NCI-H1694 treated with DMSO at 0.1 percent for 48 hours (cell line): ENCODE data around the gene NR3C2.

ENCODE experiments used
- DNase-seq: peaks from one replicate; lab custom pipeline; 2025; lab: John Stamatoyannopoulos, UW

Gene NR3C2

DNA sequence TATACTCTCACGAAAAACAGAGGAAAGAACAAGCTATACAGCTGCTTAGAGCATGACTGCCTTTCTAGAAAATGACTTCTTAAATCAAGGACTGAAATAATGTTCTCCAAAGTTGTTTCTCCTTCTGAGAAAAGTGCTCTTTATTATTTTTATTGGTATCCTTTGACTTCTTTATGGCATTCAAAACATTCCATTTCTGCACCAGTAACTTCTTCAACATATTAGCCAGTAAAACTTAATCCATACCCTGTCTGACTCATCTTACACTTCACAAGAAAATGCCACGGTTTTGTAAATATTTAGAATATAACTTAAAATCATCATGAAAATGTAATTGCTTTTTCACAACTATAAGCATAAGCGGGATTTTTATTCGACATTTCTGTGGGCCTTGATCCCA, 180.4 kb downstream of the NR3C2 start:
- DNase-seq: no peak

DNA sequence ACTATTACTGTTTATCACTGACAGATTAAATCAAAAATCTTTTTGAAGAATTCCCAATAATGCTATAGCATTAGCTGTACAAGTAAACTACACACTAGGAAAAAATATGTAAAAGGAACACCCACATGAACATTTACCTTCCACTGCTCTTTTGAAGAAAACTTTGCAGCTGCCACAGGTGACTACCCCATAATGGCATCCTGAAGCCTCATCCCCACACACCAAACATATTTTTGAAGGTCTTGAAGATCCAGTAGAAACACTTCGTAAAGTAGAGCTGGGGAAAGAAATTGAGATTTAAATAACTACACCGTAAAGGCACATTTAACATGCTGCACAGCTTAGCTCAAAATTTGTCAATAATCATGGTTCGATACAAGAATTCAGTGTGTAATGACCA, 182.4 kb downstream of the NR3C2 start:
- DNase-seq: no peak

DNA sequence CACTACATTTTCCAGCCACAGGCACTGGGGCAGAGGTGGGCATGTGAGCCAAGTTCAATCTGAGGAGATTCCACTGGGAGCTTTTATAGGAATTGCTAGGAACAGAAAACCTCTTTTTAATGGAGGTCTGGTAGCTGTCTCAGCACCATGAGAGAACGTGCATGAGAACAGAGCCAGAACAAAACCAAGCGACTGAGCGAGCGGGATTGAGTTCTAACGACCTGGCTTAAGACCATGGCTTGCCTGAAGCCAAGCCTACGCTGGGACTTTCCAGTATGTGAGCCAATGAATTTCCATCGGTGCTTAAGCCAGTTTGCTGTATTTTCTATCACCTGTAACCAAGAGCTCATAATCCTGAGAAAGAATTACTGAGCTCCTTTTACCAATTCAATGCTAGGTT, 183.7 kb downstream of the NR3C2 start:
- no peak for DNase-seq

DNA sequence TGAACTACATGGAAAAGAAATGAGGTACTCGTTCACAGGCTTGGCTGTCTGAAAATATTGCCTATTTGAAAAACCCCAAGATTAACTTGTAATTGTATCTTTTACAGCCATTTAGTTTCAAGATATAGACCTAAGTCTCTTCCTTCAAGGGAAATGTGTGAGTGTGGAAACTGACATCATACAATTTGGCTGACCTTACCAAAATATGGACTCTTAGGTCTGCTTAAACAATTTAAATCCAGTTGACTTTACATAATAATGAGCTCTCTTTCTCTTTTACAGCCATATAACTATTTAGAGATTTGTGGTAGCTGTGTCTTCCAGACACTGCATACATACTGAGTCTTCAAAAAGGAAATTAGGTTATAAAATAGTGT, 186.9 kb downstream of the NR3C2 start:
- DNase-seq: no peak

DNA sequence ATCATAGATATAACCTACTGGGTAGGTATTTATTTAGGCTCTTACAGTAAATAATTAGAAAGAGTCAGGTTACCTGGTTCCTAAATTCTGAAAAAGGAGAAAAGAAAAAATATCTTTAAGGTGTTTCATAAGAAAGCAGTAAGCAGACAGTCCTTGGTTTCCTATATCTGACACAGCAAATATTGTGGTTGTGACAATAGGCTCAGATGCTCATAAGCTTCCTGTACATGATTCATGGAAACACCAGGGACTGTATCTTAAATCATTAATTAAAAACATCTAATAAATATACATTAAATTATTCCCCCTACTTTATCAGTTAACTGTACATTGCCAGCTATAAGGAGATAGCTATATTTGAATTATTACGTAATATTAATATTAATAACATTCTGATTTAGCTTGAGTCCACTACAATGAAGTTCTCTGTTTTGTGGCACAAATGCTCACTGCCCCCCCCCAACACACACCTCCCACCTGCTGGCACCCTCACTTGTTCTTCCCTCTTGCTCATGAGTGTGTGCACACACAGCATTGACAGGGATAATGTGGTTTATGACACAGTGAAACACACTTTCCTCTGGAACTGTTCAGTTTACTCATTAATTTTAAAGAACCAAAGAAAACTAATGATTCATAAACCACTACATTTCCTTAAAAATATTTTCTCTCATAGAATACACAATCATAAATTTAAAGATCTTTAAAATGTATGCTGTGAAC, 187.4 kb downstream of the NR3C2 start:
- DNase-seq: no peak

DNA sequence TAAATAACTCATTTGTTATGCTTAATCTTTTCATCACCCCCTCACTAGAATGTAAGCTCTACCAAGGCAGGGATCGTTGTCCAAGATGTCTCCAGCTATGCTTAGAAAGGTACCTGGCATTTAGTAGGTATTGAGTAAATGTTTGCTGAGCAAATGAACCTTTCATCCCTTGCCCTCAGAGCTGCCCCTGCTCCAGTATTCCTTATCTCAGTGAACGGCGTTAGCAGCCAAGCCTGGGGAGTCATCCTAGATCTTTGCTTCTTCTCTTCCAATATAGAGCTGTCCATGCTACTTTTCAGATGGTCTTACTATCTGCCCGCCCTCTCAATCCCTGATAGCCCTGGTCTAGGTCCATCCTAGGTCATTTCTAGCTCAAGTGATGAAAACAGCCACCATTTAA, 188.4 kb downstream of the NR3C2 start:
- no peak for DNase-seq

DNA sequence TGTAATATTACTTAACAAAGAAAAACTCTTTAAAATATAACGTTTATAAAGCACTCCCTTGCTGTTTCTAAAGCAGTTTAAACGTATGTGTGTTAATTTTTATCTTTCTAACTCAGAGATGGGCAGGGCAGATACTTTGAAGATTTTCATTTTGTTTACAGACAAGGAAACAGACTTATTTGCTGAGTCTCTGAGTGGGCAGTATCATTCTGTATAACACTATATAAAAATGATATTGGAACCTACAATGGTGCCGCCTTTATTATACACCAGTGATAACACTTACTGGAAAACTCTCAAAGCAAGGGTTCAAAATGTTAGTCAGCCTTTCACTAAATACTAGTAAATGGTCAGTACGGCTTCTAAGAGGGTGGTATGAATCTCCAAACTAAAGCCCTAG, 193.4 kb downstream of the NR3C2 start:
- no peak for DNase-seq

DNA sequence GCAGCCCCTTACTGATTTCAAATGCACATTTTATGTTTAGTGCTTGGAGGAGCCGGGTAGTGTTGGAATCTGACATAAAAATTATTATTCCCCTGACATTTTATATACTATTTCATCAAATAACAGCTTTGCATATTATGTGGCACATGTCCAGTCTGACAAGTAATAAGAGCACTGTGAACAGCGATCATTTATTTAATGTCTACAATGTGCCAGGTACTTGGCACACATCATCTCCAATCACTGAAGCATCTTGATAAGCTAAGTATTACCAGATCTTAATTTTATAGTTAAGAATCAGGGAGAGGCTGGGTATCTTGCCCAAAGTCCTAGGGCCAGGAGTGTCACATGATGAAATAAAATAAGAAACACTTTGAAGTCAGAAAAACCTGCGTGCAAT, 197.2 kb downstream of the NR3C2 start:
- no peak for DNase-seq

DNA sequence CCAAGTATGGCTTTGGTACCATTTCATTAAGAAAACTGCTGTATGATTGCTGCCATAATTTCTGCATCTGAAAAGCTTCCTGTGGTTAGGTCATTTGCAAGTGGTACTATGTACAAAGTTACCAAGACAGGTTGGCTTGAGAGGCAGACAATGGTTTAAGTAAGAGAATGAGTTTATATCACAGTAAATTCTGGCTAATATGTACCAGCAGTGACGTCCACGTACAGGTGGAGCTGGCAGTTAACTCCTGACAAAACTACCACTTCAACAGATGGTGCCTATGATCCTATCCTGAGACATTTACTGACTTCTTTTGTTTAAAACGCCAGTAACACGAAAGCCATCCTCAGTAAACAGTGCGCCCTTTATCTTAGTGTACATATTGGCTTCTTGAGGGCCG, 198.4 kb downstream of the NR3C2 start:
- no peak for DNase-seq

DNA sequence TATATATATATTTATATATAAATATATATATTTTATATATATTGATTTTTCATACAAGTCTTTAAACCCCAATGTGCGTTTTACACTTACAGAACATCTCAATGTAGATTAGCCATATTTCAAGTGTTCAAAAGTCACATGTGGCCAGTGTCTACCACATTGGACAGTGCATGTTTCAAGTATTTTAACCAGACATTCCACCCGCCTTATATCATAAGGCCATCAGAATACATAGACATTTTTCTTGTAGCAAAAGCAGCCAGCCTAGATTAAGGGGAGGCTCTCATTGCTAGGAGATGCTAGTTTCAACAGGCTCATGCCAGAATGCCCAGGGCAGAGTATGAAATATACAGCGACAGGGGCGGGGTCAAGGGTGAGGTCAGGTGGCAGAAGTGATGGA, 202.0 kb downstream of the NR3C2 start:
- DNase-seq: no peak

DNA sequence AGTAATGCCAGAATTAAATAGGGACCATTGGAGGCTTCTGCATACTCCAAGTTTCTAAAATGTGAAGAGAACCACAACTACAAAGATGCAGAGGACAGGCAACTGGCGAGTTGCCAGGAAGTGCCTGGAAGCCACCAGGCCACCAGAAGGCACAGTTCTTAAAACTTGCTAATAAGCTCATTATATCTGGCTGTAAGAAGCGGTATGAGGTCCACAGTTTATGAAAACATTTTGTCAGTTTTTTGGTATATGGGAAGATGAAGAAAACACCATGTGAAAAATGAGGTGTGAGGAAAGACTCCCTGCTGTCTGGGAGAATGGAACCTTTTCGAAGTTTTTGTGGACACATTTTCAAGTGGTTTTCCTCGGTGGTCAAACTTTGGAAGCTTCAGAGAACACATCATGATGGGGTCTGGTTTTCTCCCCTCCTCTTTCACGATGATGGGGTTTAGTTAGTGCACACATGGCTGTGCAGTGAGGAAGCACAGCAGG, 202.7 kb downstream of the NR3C2 start:
- no peak for DNase-seq

DNA sequence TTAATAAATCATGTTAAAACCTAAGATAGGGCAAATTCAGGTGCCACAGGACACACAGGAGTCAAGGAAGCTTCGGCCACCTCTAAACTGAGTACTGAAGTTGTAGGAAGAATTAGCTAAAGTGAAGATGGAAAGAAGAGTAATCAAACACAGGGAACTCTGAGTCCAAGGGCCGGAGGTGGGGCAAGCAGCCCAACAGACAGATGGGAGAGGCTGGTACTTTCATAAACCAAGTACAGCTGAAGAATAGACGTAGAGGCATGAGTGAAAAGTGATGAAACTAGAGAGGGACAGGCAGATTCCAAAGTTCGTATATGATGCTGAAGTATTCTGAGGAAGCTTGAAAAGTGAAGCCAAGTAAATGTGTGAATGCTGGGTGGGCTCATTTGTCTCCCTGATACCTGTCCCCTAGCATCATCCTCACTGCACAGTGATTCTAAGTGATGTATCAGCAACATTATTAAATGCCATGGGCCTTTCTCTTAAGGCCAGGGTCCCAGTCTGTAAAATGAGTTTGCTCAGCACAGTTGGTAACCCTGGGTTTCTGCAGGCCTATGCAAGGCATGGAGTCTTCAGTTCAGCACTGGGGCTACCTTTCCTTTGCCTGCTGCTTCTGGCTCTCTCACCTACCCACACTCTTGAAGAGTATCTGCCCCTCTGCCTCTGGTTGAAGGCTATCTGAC, 203.3 kb downstream of the NR3C2 start:
- DNase-seq: no peak

DNA sequence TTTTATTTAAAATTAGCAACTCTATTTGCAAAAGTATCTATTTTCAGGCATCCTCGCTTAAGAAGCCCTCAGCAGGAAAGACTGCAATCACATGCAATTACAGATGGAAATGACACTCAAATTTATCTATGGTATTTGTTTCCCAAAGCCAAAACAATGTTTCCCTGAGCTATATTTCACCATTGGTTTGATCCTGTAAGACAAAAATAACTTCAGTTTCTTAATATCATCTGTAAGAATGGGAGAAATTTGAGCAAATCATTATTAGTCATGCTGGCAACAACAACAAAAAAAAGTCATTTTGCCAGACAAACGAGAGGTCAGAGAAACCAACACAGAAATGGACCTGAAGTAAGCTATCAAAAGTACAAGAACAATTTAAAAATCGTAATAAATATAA, 204.1 kb downstream of the NR3C2 start:
- DNase-seq: no peak

DNA sequence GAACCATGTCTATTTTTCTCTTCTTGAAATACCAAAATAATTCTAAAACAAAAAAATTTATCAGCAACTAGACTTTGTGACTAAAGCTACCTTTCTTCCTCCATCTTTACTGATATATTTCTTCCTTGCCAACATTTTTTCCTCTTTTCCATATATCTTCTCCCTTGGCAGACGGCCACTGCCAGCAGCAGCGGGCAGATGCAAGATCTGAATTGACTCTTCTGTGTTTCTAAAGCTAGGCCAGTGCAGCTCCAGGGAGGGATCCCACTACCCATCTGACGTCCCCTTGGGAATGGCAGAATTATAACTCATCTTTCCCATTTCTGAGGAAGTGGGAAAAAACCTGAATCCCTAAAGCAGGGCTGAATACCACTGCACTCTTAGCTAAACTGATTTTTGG, 206.4 kb downstream of the NR3C2 start:
- no peak for DNase-seq

DNA sequence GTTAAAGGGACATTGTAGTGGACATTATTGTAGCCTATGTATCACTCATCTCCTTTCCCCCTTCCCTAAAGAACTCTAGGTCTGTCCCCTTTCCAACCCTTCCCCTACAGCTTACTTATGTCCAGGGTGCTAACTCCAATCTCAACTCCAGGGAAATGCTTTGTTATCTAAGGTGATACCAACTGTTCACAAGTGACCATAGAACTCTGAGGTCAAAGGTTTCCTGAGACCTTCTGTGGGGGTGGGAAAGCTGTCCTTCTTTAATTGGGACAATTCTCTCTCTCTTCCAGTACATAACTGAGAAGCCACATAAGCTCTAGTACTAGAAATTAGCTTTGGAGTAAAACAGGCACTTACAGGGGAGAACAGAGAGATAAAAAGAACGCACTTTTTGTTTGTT, 212.4 kb downstream of the NR3C2 start:
- DNase-seq: no peak

DNA sequence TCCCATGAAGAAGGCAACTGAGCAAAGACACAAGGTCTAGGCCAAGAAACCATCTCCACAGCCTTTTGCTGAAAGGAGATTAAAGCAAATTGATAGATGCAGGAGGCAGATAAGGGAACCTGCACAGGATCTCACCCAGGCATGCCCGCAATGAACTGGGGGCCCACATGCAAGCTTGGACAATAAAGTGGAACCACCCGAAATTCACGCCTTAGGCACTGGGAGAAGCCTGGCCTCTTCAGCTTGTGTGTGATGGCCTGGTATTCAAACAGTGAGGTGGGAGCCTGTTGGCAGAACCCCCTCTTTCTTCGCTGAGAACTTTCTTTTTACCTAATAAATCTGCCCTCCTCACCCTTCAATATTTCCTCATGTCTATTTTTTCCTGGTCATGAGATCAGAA, 213.2 kb downstream of the NR3C2 start:
- no peak for DNase-seq

DNA sequence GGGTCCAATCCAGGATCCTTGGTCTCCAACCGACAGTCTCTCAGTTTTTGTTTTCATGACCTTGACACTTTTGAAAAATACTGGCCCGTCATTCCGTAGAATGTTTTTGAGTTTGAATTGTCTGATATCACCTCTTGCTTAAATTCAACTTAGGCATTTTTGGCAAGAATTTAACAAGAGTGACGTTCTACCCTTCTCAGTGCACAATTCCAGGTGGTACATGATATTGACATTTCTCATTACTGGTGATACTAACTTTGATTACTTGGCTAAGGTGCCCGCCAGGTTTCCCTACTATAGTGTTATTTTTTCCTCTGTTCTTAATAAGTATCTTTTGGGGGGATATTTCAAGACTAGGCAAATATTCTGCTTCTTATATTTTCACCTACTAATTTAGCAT, 215.1 kb downstream of the NR3C2 start:
- no peak for DNase-seq

DNA sequence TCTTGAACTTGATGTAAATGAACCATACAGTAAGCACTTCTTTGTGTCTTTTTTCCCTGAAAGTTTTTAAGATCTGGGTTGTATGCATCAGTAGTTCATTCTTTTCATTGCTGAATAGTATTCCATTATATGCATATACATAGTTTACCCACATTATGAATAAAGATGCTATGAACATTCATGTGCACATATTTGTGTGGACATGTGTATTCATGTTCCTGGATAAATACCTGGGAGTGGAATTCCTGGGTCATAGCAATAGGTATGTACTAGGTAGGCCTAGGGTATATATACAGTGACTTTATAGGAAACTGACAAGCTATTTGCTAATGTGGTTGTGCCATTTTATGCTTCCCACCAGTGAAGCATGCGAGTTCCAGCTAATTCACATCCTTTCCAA, 215.9 kb downstream of the NR3C2 start:
- no peak for DNase-seq

DNA sequence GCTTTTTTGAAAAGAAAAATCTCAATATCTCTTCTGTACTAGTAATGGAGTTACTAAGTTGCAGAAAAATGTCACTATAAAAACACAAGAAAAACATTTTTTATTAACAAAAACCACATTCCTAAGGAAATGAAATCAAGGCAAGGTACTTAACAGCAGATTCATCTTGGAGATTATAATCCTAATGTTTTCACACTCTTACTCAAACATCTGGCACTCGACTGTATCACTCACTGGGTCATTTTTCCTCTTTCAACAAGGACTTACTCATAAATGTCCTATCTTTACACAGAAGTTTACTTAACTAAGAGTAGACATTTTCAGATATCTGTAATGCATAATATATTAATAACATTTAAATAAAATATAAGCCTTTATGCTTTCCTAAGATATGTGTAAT, 216.6 kb downstream of the NR3C2 start:
- no peak for DNase-seq

DNA sequence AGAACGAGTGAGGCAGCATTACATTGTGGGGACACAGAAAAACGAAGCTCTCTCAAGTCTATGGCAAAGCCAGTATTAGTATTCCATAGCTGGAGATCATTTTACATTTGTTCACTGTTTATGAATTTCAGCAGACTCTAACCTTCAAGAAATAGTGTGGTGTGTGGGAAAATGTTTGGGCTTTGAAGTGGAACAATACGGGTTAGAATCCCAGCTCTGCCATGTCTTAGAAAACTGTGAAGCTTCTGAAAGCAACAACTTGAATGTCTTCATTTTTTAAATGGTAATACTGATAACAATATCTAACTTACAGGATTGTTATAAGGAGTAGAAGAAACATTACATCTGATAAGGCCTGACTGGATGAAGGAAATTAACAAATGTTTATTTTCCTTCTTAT, 217.7 kb downstream of the NR3C2 start:
- no peak for DNase-seq

DNA sequence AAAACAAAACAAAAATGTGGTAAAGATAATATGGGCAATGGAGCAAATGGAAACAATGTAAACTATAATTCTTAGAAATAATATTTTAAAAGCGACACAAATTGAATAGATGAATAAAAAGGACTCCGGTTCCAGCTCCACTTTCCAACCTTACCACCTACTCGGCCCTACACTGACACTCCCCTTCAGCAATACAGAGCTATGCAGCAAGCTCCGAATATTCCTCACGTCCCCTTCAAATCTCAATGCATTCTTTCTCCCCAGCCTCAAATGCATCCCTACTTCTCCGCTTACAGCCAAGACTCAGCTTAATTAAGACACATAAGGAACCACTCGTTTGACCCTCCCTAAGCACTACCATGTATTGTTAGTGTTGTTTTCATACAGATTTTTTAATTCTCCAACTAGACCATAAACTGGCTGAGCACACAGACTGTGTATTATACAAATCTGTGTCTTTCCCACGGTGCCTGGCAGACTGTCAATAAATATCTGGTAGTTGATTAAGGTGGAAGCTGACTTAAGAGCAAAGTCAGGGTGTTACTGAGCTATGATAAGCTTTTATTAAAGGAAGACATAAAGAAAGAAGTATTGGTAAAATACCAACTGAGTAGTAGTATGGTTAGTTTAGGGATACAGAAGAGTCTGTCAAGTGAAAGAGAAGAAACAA, 219.1 kb downstream of the NR3C2 start:
- no peak for DNase-seq

DNA sequence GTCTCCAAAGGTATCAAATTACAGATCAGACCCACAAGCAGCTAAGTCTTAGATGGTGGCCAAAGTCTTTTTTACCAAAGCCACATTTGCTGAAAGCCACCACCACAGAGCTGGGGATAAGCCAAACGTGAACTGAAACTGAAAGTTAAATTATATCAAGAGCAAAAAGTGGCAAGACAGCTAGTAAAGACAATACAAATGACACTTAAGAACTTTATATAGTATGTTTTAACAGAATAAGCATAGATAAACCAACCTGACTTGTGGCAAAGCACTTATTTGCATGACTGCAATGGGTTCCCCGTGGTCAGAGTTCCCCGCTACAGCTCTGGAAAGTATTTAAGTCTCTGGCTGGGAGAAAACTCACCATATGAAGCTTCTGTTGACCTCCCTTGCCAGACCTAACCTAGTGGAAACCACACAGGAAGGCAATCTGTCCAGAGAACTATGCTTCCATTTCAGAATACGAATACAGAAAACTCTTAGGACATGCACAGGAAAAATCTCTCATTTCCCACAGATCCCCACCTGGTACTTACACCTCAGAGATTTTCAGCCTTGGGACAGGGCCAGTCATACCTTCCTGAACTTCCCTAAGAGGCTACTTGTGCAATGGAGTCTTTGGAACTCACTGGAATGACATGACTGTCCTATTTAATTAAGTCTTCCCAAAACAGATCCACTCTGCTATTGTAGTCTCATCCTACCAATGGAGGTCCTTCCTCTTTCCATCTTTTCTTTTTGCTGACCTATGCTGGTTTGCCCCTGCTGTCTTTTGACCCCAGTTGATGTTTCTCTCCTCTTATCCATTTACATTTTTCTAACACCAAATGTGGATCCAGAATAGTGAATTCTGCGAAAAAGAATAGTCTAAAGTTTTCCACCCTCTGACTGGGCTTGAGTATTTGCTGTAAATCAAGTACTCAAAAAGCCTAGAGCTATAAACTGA, 225.1 kb downstream of the NR3C2 start:
- no peak for DNase-seq
